Type B pancreatic cell (in vitro differentiated cells): ENCODE measurements around the gene TMEM243. TPM values are rescaled to one million over a fixed set of nuclear protein-coding genes. Genes with fewer than 3 reads are reported as not detected.

Source experiments
- DNase-seq: peaks from one replicate; pipeline ENCODE4 v3.0.0; 2021; ENCODE audit warnings: mixed read lengths; ENCODE audit not compliant: unreplicated experiment; ENCODE audit errors: extremely low spot score
- H3K27ac Mint-ChIP-seq: 2 replicates; pipeline ENCODE4 v1.8.0; 2021; ENCODE audit warnings: mild to moderate bottlenecking, mixed read lengths
- H3K27me3 Mint-ChIP-seq: 2 replicates; pipeline ENCODE4 v1.8.0; 2021; ENCODE audit warnings: mixed read lengths
- H3K36me3 Mint-ChIP-seq: 2 replicates; pipeline ENCODE4 v1.8.0; 2021; ENCODE audit warnings: mixed read lengths
- H3K4me1 Mint-ChIP-seq: one replicate; pipeline ENCODE4 v1.8.0; 2021; ENCODE audit warnings: mixed read lengths; ENCODE audit not compliant: unreplicated experiment
- H3K4me3 Mint-ChIP-seq: 2 replicates; pipeline ENCODE4 v1.8.0; 2021; ENCODE audit warnings: mild to moderate bottlenecking, mixed read lengths
- H3K9me3 Mint-ChIP-seq: 2 replicates; pipeline ENCODE4 v1.8.0; 2021; ENCODE audit warnings: mixed read lengths
- total RNA-seq: library from RNA; stranded (reverse); gene quantifications from 2 replicates; pipeline ENCODE4 v1.2.1, GENCODE V29; 2021; ENCODE audit warnings: low replicate concordance
- TF ChIP-seq, protein P1 (sequence below): fragments of 200-600 bp; sonication (generic); conservative IDR thresholded peaks from 2 replicates; pipeline ENCODE4 v1.5.0; 2021; ENCODE audit warnings: antibody characterized with exemption, mild to moderate bottlenecking

Gene TMEM243
- total RNA-seq, 1 donor from 2014 or later: 19.0 TPM

DNA sequence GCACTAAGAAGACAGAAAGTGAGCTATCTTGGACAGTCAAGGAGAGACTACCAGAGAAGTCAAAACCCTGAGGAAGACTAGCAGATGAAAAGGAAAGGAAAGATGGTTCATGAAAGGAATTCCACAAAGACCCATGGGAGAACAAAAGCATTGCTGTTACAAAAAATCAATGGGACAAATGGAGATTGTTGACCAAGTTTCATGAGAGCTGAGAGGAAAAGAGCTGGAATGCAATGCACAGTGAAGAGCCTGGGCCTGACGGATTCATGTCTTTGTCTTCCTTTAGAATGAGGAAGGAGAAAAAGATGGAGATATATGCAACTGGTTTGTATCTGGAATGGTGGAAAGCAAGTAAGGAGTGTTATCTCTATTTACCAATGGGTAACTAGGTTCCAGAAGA, 17.3 kb downstream of the TMEM243 start:
- no peak overlapping the region for H3K4me3 Mint-ChIP-seq
- peaks cover 22% of the 10 kb centered on the region for H3K9me3 Mint-ChIP-seq
- H3K27me3 Mint-ChIP-seq: no peaks in the 10 kb centered on the region
- TF ChIP-seq, protein P1, sequence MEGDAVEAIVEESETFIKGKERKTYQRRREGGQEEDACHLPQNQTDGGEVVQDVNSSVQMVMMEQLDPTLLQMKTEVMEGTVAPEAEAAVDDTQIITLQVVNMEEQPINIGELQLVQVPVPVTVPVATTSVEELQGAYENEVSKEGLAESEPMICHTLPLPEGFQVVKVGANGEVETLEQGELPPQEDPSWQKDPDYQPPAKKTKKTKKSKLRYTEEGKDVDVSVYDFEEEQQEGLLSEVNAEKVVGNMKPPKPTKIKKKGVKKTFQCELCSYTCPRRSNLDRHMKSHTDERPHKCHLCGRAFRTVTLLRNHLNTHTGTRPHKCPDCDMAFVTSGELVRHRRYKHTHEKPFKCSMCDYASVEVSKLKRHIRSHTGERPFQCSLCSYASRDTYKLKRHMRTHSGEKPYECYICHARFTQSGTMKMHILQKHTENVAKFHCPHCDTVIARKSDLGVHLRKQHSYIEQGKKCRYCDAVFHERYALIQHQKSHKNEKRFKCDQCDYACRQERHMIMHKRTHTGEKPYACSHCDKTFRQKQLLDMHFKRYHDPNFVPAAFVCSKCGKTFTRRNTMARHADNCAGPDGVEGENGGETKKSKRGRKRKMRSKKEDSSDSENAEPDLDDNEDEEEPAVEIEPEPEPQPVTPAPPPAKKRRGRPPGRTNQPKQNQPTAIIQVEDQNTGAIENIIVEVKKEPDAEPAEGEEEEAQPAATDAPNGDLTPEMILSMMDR: no peak
- DNase-seq: no peak
- H3K27ac Mint-ChIP-seq: no peak overlapping the region
- peaks cover 61% of the 10 kb centered on the region for H3K36me3 Mint-ChIP-seq
- H3K4me1 Mint-ChIP-seq: no peaks in the 10 kb centered on the region

DNA sequence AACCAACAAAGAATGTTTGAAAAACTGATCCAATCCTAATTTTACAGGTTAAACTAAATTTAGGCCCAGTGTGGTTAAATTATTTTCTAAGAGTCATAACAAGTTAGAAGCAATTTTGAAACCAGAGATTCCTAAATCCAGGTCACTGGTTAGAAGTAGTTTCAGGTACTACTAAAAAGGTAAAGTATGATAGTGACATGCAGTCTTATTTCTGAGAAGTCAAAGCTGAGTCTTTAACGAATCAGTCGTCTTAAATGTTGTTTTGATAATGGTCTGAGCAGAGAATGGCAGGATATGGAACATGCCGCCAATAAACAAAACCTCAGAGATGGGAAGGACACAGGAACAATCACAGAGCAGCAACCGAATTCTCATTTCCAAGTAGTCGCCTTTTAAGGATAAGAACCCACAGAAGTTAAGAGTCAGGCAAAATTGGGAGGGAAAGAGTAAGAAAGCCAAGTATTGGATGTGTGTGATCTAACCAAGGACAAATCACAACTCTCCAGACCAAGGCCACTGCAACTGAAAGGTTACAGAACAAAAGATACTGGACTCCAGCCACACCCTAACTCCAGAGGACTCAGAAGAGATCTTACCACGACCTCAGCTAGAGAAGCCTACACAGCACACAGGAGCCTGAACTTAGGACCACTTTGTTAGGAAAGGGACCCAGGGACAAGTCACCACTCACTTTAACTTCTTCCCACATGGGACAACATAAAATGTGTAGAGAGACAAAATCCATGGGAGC, 19.7 kb downstream of the TMEM243 start:
- peaks cover 57% of the 10 kb centered on the region for H3K36me3 Mint-ChIP-seq
- no peak overlapping the region for H3K4me3 Mint-ChIP-seq
- TF ChIP-seq, protein P1: no peak
- peaks cover 13% of the 10 kb centered on the region for H3K9me3 Mint-ChIP-seq
- H3K4me1 Mint-ChIP-seq: no peaks in the 10 kb centered on the region
- H3K27me3 Mint-ChIP-seq: no peaks in the 10 kb centered on the region
- no peak overlapping the region for H3K27ac Mint-ChIP-seq
- DNase-seq: no peak

DNA sequence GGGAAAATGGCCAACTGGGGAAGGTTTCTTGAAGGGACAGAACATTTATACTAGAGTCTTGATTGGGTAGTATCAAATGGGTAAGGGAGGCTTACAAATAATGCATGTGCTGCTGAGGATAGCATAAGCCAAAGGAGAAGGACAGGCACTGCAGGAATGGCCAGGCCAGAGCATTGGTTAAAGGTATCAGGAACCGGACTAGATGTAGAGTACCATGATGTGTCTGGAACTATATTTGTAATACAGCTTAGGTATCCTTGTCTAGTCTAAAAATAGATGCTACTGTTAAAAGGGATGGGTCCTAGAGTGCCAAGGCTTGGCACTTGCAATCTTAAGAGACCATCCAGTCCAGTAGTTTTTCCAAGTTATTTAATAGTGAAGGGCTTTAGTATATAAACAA, 20.3 kb downstream of the TMEM243 start:
- Mint-ChIP-seq H3K27me3 (no peaks in the 10 kb centered on the region), H3K9me3 (peaks cover 11% of the 10 kb centered on the region), H3K27ac (no peak overlapping the region), H3K36me3 (peaks cover 59% of the 10 kb centered on the region), H3K4me3 (no peak overlapping the region), H3K4me1 (no peaks in the 10 kb centered on the region)
- TF ChIP-seq, protein P1: no peak
- DNase-seq: no peak

DNA sequence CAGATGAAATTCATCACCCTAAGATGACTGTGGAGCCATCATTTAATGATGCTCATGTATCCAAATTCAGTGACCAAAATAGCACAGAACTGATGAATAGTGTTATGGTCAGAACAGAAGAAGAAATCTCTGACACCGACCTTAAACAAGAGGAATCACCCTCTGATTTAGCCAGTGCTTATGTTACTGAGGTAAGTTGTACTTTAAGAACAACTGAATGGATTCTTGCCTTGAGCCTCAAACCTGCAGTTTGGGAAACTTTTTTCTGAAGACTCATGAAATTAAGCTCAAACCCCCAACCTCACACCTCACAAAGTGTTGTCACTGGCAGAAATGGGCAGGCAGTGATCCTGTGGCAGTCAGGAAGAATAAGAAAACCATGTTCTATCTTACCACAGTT, 25.6 kb downstream of the TMEM243 start:
- H3K27me3 Mint-ChIP-seq: no peaks in the 10 kb centered on the region
- no peak overlapping the region for H3K4me3 Mint-ChIP-seq
- no peaks in the 10 kb centered on the region for H3K4me1 Mint-ChIP-seq
- DNase-seq: no peak
- TF ChIP-seq, protein P1: no peak
- peaks cover 42% of the 10 kb centered on the region for H3K36me3 Mint-ChIP-seq
- H3K9me3 Mint-ChIP-seq: no peaks in the 10 kb centered on the region
- no peak overlapping the region for H3K27ac Mint-ChIP-seq

DNA sequence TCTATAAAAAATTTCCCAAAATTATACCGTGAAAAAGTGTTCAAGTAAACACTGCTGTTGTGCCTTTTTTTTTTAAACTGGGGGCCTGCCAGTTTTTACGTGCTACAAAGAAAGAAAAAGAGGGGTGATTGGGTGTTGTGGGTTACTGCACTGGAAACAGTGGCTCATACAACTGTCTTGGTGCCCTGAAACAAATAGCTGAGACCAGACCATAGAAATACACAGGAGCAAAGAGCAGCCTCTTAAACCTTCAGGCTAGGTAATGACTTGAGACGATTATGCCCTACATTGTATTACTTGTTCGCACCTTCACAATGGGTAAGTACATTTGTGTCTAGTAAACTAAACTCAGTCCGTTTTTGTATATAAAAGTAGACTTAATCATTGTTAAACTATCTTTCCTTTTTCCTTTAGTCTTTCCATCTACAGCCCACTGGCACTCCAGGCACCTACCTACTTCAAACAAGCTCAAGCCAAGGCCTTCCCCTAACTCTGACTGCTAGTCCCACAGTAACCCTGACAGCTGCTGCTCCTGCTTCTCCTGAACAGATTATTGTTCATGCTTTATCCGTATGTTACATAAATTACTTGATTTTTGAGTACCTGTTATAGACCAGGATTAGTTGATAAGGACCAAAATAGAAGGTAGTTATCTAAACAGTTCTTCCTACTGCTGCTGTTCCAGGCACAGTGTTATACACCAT, 26.6 kb downstream of the TMEM243 start:
- no peaks in the 10 kb centered on the region for H3K4me1 Mint-ChIP-seq
- no peak overlapping the region for H3K27ac Mint-ChIP-seq
- H3K9me3 Mint-ChIP-seq: no peaks in the 10 kb centered on the region
- TF ChIP-seq, protein P1: no peak
- no peaks in the 10 kb centered on the region for H3K27me3 Mint-ChIP-seq
- peaks cover 38% of the 10 kb centered on the region for H3K36me3 Mint-ChIP-seq
- no peak overlapping the region for H3K4me3 Mint-ChIP-seq
- DNase-seq: no peak
